WTC11 (cell line): Measurements from ENCODE around the gene SH3YL1. TPM values are rescaled to one million over a fixed set of nuclear protein-coding genes. Genes with fewer than 3 reads are reported as not detected.
A peak's percentile ranks its signal among the peaks of the same experiment; 100 is the strongest.

ENCODE experiments used
- CREB1 ChIP-seq: sonication (generic); formaldehyde crosslinking; IDR thresholded peaks from 2 replicates; pipeline ENCODE4 v1.8.0; 2023; ENCODE audit warnings: mild to moderate bottlenecking, missing genetic modification reagents
- ESRRA ChIP-seq: sonication (generic); formaldehyde crosslinking; IDR thresholded peaks from 2 replicates; pipeline ENCODE4 v1.8.1; 2022; ENCODE audit warnings: mild to moderate bottlenecking, missing genetic modification reagents, borderline replicate concordance
- ETV6 ChIP-seq: sonication (generic); formaldehyde crosslinking; IDR thresholded peaks from 2 replicates; pipeline ENCODE4 v1.8.1; 2022; ENCODE audit warnings: mild to moderate bottlenecking, missing genetic modification reagents
- GABPB1 ChIP-seq: sonication (generic); formaldehyde crosslinking; IDR thresholded peaks from 2 replicates; pipeline ENCODE4 v1.8.1; 2023; ENCODE audit warnings: mild to moderate bottlenecking, missing genetic modification reagents
- MYBL2 ChIP-seq: sonication (generic); formaldehyde crosslinking; IDR thresholded peaks from 2 replicates; pipeline ENCODE4 v1.8.1; 2023; ENCODE audit warnings: mild to moderate bottlenecking, moderate library complexity, missing genetic modification reagents
- NFATC4 ChIP-seq: fragments of 250-450 bp; sonication (Bioruptor Pico); IDR thresholded peaks from 2 replicates; pipeline ENCODE4 v1.9.0; 2021; ENCODE audit warnings: mild to moderate bottlenecking
- OVOL2 ChIP-seq: fragments of 250-450 bp; sonication (Bioruptor Pico); IDR thresholded peaks from 2 replicates; pipeline ENCODE4 v1.9.0; 2021; ENCODE audit warnings: mild to moderate bottlenecking, borderline replicate concordance
- SMAD4 ChIP-seq: sonication (generic); formaldehyde crosslinking; IDR thresholded peaks from 2 replicates; pipeline ENCODE4 v1.8.0; 2022; ENCODE audit warnings: mild to moderate bottlenecking, missing genetic modification reagents
- SP1 ChIP-seq: sonication (generic); formaldehyde crosslinking; conservative IDR thresholded peaks from 2 replicates; pipeline ENCODE4 v1.8.1; 2022; ENCODE audit warnings: missing genetic modification reagents
- ZNF121 ChIP-seq: sonication (generic); formaldehyde crosslinking; IDR thresholded peaks from 2 replicates; pipeline ENCODE4 v1.8.0; 2023; ENCODE audit warnings: missing genetic modification reagents
- ZNF138 ChIP-seq: sonication (generic); formaldehyde crosslinking; conservative IDR thresholded peaks from 2 replicates; pipeline ENCODE4 v1.8.1; 2022; ENCODE audit warnings: mild to moderate bottlenecking, moderate library complexity, missing genetic modification reagents
- ZNF219 ChIP-seq: sonication (generic); formaldehyde crosslinking; IDR thresholded peaks from 2 replicates; pipeline ENCODE4 v1.8.0; 2023; ENCODE audit warnings: missing genetic modification reagents, mild to moderate bottlenecking, borderline replicate concordance
- ZNF317 ChIP-seq: sonication (generic); formaldehyde crosslinking; IDR thresholded peaks from 2 replicates; pipeline ENCODE4 v1.8.1; 2023; ENCODE audit warnings: low read depth, mild to moderate bottlenecking, moderate library complexity, missing genetic modification reagents, borderline replicate concordance
- ZNF416 ChIP-seq: fragments of 250-450 bp; sonication (Bioruptor Pico); IDR thresholded peaks from 2 replicates; pipeline ENCODE4 v1.9.0; 2021; ENCODE audit warnings: mild to moderate bottlenecking, inconsistent platforms
- total RNA-seq: library from RNA; stranded (reverse); gene quantifications from 3 replicates; pipeline ENCODE4 v1.2.3, GENCODE V29; 2021
- TF ChIP-seq, protein P1 (sequence below): sonication (generic); formaldehyde crosslinking; IDR thresholded peaks from 2 replicates; pipeline ENCODE4 v1.8.1; 2023; ENCODE audit warnings: mild to moderate bottlenecking, missing genetic modification reagents
- TF ChIP-seq, protein P2 (sequence below): sonication (generic); formaldehyde crosslinking; IDR thresholded peaks from 2 replicates; pipeline ENCODE4 v1.8.1; 2022; ENCODE audit warnings: low read depth, mild to moderate bottlenecking, moderate library complexity, missing genetic modification reagents, borderline replicate concordance
- TF ChIP-seq, protein P3 (sequence below): fragments of 250-450 bp; sonication (Bioruptor Pico); IDR thresholded peaks from 2 replicates; pipeline ENCODE4 v1.9.0; 2021; ENCODE audit warnings: mild to moderate bottlenecking
- TF ChIP-seq, protein P4 (sequence below): sonication (generic); formaldehyde crosslinking; IDR thresholded peaks from 2 replicates; pipeline ENCODE4 v1.8.1; 2023; ENCODE audit warnings: mild to moderate bottlenecking, moderate library complexity, missing genetic modification reagents
- TF ChIP-seq, protein P5 (sequence below): sonication (generic); formaldehyde crosslinking; IDR thresholded peaks from 2 replicates; pipeline ENCODE4 v1.8.0; 2022; ENCODE audit warnings: mild to moderate bottlenecking, missing genetic modification reagents
- TF ChIP-seq, protein P6 (sequence below): sonication (generic); formaldehyde crosslinking; IDR thresholded peaks from 2 replicates; pipeline ENCODE4 v1.8.1; 2023; ENCODE audit warnings: mild to moderate bottlenecking, missing genetic modification reagents, borderline replicate concordance
- TF ChIP-seq, protein P7 (sequence below): fragments of 250-450 bp; sonication (Bioruptor Pico); IDR thresholded peaks from 2 replicates; pipeline ENCODE4 v1.8.0; 2021; ENCODE audit warnings: mild to moderate bottlenecking
- TF ChIP-seq, protein P8 (sequence below): fragments of 200-600 bp; IDR thresholded peaks from 2 replicates; pipeline ENCODE4 v1.8.0; 2022; ENCODE audit warnings: antibody characterized with exemption
- TF ChIP-seq, protein P9 (sequence below): sonication (generic); formaldehyde crosslinking; IDR thresholded peaks from 2 replicates; pipeline ENCODE4 v1.8.1; 2022; ENCODE audit warnings: mild to moderate bottlenecking, moderate library complexity, missing genetic modification reagents
- TF ChIP-seq, protein P10 (sequence below): sonication (generic); formaldehyde crosslinking; IDR thresholded peaks from 2 replicates; pipeline ENCODE4 v1.8.0; 2022; ENCODE audit warnings: mild to moderate bottlenecking, missing genetic modification reagents

The SH3YL1 gene
- total RNA-seq, 1 experiment from 2014 or later: 26.4 TPM

DNA sequence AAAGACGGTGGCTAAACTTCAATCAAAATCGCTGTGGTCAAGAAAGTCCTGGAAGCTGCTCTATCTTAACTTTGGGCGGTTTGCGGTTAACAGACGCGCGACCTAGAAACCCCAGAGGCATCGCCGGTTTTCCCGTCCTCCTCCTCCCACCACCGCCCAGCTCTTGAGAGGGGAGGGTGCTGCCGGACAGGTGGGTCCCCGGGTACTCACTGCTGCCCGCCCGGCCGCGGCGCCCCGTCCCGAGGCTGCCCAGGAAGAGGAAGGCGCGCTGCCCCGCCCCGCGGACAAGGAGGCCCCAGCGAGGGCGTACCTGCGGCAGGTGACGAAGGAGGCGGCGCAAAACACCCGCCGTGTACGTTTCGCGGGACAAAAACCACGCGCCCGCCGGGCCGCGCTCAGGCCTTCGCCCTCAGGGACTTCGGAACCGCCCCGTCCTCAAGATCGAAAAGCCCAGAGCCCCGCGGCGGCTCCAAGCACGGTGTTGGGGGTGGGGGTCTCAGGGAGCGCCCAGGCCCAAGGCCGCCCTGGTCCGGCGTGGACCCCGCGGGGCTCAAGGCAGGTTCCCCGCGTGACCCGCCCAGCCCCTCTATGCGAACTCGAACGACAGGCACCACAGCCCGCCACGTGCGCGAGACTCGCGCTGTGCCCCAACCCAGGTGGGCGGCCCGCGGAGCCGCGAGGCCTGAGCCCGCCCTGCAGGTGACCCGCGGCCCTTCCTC is at the start of gene SH3YL1 (continued):
- peak; percentile 69; the same call in 1 of the 2 replicates for TF ChIP-seq ETV6 (CRISPR knock-in tag)
- no peak for TF ChIP-seq ZNF416 (CRISPR knock-in tag)
- TF ChIP-seq GABPB1 (CRISPR knock-in tag): no peak
- TF ChIP-seq, protein P1, sequence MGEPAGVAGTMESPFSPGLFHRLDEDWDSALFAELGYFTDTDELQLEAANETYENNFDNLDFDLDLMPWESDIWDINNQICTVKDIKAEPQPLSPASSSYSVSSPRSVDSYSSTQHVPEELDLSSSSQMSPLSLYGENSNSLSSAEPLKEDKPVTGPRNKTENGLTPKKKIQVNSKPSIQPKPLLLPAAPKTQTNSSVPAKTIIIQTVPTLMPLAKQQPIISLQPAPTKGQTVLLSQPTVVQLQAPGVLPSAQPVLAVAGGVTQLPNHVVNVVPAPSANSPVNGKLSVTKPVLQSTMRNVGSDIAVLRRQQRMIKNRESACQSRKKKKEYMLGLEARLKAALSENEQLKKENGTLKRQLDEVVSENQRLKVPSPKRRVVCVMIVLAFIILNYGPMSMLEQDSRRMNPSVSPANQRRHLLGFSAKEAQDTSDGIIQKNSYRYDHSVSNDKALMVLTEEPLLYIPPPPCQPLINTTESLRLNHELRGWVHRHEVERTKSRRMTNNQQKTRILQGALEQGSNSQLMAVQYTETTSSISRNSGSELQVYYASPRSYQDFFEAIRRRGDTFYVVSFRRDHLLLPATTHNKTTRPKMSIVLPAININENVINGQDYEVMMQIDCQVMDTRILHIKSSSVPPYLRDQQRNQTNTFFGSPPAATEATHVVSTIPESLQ (CRISPR knock-in tag): no peak; the same call in 1 of the 2 replicates
- TF ChIP-seq, protein P2, sequence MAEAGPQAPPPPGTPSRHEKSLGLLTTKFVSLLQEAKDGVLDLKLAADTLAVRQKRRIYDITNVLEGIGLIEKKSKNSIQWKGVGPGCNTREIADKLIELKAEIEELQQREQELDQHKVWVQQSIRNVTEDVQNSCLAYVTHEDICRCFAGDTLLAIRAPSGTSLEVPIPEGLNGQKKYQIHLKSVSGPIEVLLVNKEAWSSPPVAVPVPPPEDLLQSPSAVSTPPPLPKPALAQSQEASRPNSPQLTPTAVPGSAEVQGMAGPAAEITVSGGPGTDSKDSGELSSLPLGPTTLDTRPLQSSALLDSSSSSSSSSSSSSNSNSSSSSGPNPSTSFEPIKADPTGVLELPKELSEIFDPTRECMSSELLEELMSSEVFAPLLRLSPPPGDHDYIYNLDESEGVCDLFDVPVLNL (CRISPR knock-in tag): no peak
- TF ChIP-seq, protein P3, sequence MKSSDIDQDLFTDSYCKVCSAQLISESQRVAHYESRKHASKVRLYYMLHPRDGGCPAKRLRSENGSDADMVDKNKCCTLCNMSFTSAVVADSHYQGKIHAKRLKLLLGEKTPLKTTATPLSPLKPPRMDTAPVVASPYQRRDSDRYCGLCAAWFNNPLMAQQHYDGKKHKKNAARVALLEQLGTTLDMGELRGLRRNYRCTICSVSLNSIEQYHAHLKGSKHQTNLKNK: no peak
- no peak for TF ChIP-seq CREB1 (CRISPR knock-in tag)
- TF ChIP-seq, protein P4, sequence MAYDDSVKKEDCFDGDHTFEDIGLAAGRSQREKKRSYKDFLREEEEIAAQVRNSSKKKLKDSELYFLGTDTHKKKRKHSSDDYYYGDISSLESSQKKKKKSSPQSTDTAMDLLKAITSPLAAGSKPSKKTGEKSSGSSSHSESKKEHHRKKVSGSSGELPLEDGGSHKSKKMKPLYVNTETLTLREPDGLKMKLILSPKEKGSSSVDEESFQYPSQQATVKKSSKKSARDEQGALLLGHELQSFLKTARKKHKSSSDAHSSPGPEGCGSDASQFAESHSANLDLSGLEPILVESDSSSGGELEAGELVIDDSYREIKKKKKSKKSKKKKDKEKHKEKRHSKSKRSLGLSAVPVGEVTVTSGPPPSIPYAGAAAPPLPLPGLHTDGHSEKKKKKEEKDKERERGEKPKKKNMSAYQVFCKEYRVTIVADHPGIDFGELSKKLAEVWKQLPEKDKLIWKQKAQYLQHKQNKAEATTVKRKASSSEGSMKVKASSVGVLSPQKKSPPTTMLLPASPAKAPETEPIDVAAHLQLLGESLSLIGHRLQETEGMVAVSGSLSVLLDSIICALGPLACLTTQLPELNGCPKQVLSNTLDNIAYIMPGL (CRISPR knock-in tag): no peak
- no peak for TF ChIP-seq NFATC4 (CRISPR knock-in tag)
- peak; percentile 72; the same call in 1 of the 2 replicates for TF ChIP-seq ZNF219 (CRISPR knock-in tag)
- TF ChIP-seq, protein P5, sequence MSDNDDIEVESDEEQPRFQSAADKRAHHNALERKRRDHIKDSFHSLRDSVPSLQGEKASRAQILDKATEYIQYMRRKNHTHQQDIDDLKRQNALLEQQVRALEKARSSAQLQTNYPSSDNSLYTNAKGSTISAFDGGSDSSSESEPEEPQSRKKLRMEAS (CRISPR knock-in tag): peak; percentile 55; the same call in 1 of the 2 replicates
- no peak for TF ChIP-seq ZNF317 (CRISPR knock-in tag)
- TF ChIP-seq SP1 (CRISPR knock-in tag): no peak
- TF ChIP-seq OVOL2 (CRISPR knock-in tag): no peak
- TF ChIP-seq ESRRA (CRISPR knock-in tag): no peak
- TF ChIP-seq, protein P6, sequence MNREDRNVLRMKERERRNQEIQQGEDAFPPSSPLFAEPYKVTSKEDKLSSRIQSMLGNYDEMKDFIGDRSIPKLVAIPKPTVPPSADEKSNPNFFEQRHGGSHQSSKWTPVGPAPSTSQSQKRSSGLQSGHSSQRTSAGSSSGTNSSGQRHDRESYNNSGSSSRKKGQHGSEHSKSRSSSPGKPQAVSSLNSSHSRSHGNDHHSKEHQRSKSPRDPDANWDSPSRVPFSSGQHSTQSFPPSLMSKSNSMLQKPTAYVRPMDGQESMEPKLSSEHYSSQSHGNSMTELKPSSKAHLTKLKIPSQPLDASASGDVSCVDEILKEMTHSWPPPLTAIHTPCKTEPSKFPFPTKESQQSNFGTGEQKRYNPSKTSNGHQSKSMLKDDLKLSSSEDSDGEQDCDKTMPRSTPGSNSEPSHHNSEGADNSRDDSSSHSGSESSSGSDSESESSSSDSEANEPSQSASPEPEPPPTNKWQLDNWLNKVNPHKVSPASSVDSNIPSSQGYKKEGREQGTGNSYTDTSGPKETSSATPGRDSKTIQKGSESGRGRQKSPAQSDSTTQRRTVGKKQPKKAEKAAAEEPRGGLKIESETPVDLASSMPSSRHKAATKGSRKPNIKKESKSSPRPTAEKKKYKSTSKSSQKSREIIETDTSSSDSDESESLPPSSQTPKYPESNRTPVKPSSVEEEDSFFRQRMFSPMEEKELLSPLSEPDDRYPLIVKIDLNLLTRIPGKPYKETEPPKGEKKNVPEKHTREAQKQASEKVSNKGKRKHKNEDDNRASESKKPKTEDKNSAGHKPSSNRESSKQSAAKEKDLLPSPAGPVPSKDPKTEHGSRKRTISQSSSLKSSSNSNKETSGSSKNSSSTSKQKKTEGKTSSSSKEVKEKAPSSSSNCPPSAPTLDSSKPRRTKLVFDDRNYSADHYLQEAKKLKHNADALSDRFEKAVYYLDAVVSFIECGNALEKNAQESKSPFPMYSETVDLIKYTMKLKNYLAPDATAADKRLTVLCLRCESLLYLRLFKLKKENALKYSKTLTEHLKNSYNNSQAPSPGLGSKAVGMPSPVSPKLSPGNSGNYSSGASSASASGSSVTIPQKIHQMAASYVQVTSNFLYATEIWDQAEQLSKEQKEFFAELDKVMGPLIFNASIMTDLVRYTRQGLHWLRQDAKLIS (CRISPR knock-in tag): peak; percentile 74; the same call in 1 of the 2 replicates
- TF ChIP-seq, protein P7, sequence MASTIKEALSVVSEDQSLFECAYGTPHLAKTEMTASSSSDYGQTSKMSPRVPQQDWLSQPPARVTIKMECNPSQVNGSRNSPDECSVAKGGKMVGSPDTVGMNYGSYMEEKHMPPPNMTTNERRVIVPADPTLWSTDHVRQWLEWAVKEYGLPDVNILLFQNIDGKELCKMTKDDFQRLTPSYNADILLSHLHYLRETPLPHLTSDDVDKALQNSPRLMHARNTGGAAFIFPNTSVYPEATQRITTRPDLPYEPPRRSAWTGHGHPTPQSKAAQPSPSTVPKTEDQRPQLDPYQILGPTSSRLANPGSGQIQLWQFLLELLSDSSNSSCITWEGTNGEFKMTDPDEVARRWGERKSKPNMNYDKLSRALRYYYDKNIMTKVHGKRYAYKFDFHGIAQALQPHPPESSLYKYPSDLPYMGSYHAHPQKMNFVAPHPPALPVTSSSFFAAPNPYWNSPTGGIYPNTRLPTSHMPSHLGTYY (CRISPR knock-in tag): no peak
- 0 out of 2 replicates have a peak, but pooled peaks have one; percentile 32 for TF ChIP-seq SMAD4 (CRISPR knock-in tag)
- TF ChIP-seq, protein P8, sequence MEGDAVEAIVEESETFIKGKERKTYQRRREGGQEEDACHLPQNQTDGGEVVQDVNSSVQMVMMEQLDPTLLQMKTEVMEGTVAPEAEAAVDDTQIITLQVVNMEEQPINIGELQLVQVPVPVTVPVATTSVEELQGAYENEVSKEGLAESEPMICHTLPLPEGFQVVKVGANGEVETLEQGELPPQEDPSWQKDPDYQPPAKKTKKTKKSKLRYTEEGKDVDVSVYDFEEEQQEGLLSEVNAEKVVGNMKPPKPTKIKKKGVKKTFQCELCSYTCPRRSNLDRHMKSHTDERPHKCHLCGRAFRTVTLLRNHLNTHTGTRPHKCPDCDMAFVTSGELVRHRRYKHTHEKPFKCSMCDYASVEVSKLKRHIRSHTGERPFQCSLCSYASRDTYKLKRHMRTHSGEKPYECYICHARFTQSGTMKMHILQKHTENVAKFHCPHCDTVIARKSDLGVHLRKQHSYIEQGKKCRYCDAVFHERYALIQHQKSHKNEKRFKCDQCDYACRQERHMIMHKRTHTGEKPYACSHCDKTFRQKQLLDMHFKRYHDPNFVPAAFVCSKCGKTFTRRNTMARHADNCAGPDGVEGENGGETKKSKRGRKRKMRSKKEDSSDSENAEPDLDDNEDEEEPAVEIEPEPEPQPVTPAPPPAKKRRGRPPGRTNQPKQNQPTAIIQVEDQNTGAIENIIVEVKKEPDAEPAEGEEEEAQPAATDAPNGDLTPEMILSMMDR: no peak
- peak; percentile 41; the same call in 1 of the 2 replicates for TF ChIP-seq MYBL2 (CRISPR knock-in tag)
- no peak for TF ChIP-seq ZNF138 (CRISPR knock-in tag)
- TF ChIP-seq, protein P9, sequence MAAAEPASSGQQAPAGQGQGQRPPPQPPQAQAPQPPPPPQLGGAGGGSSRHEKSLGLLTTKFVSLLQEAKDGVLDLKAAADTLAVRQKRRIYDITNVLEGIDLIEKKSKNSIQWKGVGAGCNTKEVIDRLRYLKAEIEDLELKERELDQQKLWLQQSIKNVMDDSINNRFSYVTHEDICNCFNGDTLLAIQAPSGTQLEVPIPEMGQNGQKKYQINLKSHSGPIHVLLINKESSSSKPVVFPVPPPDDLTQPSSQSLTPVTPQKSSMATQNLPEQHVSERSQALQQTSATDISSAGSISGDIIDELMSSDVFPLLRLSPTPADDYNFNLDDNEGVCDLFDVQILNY (CRISPR knock-in tag): peak; percentile 41; the same call in 1 of the 2 replicates
- TF ChIP-seq ZNF121 (CRISPR knock-in tag): no peak; the same call in 1 of the 2 replicates
- TF ChIP-seq, protein P10, sequence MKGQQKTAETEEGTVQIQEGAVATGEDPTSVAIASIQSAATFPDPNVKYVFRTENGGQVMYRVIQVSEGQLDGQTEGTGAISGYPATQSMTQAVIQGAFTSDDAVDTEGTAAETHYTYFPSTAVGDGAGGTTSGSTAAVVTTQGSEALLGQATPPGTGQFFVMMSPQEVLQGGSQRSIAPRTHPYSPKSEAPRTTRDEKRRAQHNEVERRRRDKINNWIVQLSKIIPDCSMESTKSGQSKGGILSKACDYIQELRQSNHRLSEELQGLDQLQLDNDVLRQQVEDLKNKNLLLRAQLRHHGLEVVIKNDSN (CRISPR knock-in tag): peak; percentile 61
